Lung (tissue), 16 donors: Measurements from ENCODE around the gene GOLGA3. TPM values are rescaled to one million over a fixed set of nuclear protein-coding genes. Genes with fewer than 3 reads are reported as not detected.
"Not testable (repeated sequence)": the region's sequence is repeated elsewhere in the genome, so short reads cannot be mapped to it uniquely, and the experiment has no call there.

Source experiments
- ATAC-seq: fragments of 200-7000 bp; cut with Tn5 transposase; one replicate; pipeline ENCODE4 v1.9.1; 2020; ENCODE audit warnings: moderate number of reproducible peaks; ENCODE audit not compliant: insufficient read depth, low FRiP score
- DNase-seq, 3 donors: peaks; one replicate each; pipeline ENCODE4 v3.0.0-alpha.2; 2013 to 2017
- H3K27ac ChIP-seq, 2 donors: one replicate each; pipeline ENCODE4 v1.5.1; 2013; ENCODE audit warnings: mild to moderate bottlenecking in 2 of 2, moderate library complexity in 2 of 2, control low read depth in 1 of 2, inconsistent platforms in 1 of 2, low read depth in 1 of 2, low read length in 1 of 2
- H3K27me3 ChIP-seq, 3 donors: one replicate each; pipeline ENCODE4 v1.5.1; 2013; ENCODE audit warnings: low read length in 2 of 3; ENCODE audit not compliant: control insufficient read depth in 3 of 3, insufficient read depth in 3 of 3
- H3K36me3 ChIP-seq, 4 donors: one replicate each; pipeline ENCODE4 v1.5.1; 2013; ENCODE audit warnings: low read length in 4 of 4, mild to moderate bottlenecking in 1 of 4, moderate library complexity in 1 of 4; ENCODE audit not compliant: control insufficient read depth in 4 of 4, insufficient read depth in 4 of 4
- H3K4me1 ChIP-seq, 5 donors: one replicate each; pipeline ENCODE4 v1.5.1; 2013; ENCODE audit warnings: low read length in 5 of 5, mild to moderate bottlenecking in 2 of 5, moderate library complexity in 1 of 5; ENCODE audit not compliant: control insufficient read depth in 5 of 5, insufficient read depth in 5 of 5
- H3K4me3 ChIP-seq: one replicate; pipeline ENCODE4 v1.5.1; 2013; ENCODE audit warnings: mild to moderate bottlenecking, control low read depth, moderate library complexity
- H3K9ac ChIP-seq, 2 donors: one replicate each; pipeline ENCODE4 v1.5.1; 2013; ENCODE audit warnings: low read length in 2 of 2, control low read depth in 1 of 2; ENCODE audit not compliant: insufficient read depth in 1 of 2
- H3K9me3 ChIP-seq, 4 donors: one replicate each; pipeline ENCODE4 v1.5.1; 2013; ENCODE audit warnings: low read length in 3 of 4, mild to moderate bottlenecking in 1 of 4, moderate library complexity in 1 of 4; ENCODE audit not compliant: control insufficient read depth in 4 of 4, insufficient read depth in 3 of 4
- CTCF ChIP-seq: IDR thresholded peaks from 2 replicates; pipeline ENCODE4 v1.5.1; 2012; ENCODE audit warnings: mild to moderate bottlenecking; ENCODE audit errors: control extremely low read depth, extremely low read depth
- WGBS, 2 donors: extraction: QIAGEN DNeasy Blood & Tissue Kit; methylation state at CpG; one replicate each; pipeline ENCODE4 v1.1.7; 2013; 5-methylcytosine and 5-hydroxymethylcytosine counted together
- long read RNA-seq, 5 donors: transcript quantifications; one replicate each; lab custom pipeline, GENCODE V29; 2026
- polyA plus RNA-seq, 2 donors: library from polyadenylated mRNA; stranded (reverse); fragments of 200-250 nt; gene quantifications; one replicate each; pipeline ENCODE4 v1.2.1, GENCODE V29; 2013
- total RNA-seq, 2 donors: library from RNA; depleted of rRNA in 1 of 2; stranded (reverse); fragments of >200 nt in 1 of 2; gene quantifications; one replicate each; pipeline ENCODE4 v1.2.1, GENCODE V29; 2014 to 2021
- donor health status: control.
- donor health status: control.
- donor health status: Bipolar disorder and iron deficiency.
- donor health status: healthy.
- donor health status: DM: yes; HTN: yes; CAD: no.

Gene GOLGA3, protein sequence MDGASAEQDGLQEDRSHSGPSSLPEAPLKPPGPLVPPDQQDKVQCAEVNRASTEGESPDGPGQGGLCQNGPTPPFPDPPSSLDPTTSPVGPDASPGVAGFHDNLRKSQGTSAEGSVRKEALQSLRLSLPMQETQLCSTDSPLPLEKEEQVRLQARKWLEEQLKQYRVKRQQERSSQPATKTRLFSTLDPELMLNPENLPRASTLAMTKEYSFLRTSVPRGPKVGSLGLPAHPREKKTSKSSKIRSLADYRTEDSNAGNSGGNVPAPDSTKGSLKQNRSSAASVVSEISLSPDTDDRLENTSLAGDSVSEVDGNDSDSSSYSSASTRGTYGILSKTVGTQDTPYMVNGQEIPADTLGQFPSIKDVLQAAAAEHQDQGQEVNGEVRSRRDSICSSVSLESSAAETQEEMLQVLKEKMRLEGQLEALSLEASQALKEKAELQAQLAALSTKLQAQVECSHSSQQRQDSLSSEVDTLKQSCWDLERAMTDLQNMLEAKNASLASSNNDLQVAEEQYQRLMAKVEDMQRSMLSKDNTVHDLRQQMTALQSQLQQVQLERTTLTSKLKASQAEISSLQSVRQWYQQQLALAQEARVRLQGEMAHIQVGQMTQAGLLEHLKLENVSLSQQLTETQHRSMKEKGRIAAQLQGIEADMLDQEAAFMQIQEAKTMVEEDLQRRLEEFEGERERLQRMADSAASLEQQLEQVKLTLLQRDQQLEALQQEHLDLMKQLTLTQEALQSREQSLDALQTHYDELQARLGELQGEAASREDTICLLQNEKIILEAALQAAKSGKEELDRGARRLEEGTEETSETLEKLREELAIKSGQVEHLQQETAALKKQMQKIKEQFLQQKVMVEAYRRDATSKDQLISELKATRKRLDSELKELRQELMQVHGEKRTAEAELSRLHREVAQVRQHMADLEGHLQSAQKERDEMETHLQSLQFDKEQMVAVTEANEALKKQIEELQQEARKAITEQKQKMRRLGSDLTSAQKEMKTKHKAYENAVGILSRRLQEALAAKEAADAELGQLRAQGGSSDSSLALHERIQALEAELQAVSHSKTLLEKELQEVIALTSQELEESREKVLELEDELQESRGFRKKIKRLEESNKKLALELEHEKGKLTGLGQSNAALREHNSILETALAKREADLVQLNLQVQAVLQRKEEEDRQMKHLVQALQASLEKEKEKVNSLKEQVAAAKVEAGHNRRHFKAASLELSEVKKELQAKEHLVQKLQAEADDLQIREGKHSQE (N-terminal part only)
- 10 to 100 TPM; 52.7 to 81.1 TPM for total RNA-seq
- polyA plus RNA-seq, result 10 to 100 TPM; 17.5 to 18.8 TPM
- long read RNA-seq, donor 1, partial matches to known transcripts, result 0 of 1 reads
- long read RNA-seq, donor 1, other reads (novel, unspliced or antisense), result 0 of 1 reads
- long read RNA-seq, donor 2, partial matches to known transcripts, result 10 of 10 reads
- long read RNA-seq, donor 2, other reads (novel, unspliced or antisense), result 0 of 10 reads
- long read RNA-seq, donor 3, result 0 reads
- long read RNA-seq, donor 4, result 0 reads
- long read RNA-seq, donor 5, partial matches to known transcripts, result 5 of 5 reads
- long read RNA-seq, donor 5, other reads (novel, unspliced or antisense), result 0 of 5 reads

- no peak for TF ChIP-seq CTCF
- WGBS, 2 donors, result 2% methylated on average over 63 to 78 of the region's 78 CpGs
- Histone ChIP-seq H3K9ac (peak within 1 kb of the TSS; percentile 48 to 81), H3K27ac (peak within 1 kb of the TSS; percentile 99 to 100), H3K4me1 (peaks cover 0 to 9% (median 5%) of the 10 kb centered on the region in 5 donors), H3K4me3 (peak within 1 kb of the TSS; percentile 97), H3K36me3 (peaks cover 3 to 27% (median 12%) of the 10 kb centered on the region in 4 donors), H3K9me3 (no peaks in the 10 kb centered on the region), H3K27me3 (no peaks in the 10 kb centered on the region)
- ATAC-seq (peak; percentile 93), DNase-seq (peak; percentile 94 to 97 (median 95))
Measured at GRCh38 chr12:132828706-132829534, at the start of gene GOLGA3. Gene GOLGA3, minus strand, starts transcription at chr12:132828869. Its CDS starts 6,741 bp downstream, at chr12:132822128.

GRCh38 chr12:132874620-132875019, 46.0 kb upstream of the GOLGA3 start:
- not testable (repeated sequence) for H3K4me1 ChIP-seq, H3K4me3 ChIP-seq, H3K27ac ChIP-seq, H3K9me3 ChIP-seq, DNase-seq, H3K27me3 ChIP-seq, H3K9ac ChIP-seq, ATAC-seq
- 92 to 96% methylated on average over 16 to 21 of the region's 21 CpGs for WGBS, 2 donors
- H3K36me3 ChIP-seq, result peaks cover 11 to 46% (median 16%) of the 10 kb centered on the region in 4 donors

DNA sequence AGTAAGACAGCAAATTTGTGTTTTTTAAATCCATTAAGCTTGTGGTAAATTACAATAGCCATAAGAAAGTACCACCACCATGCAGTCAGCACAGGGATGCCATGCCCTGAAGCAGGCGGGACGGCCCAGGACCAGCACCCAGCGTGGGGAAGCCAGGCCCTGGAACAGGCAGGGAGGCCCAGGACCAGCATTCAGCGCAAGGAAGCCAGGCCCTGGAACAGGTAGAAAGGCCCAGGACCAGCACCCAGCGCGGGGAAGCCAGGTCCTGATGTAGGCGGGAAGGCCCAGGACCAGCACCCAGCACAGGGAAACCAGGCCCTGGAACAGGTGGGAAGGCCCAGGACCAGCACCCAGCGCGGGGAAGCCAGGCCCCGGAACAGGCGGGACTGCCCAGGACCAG, 45.5 kb upstream of the GOLGA3 start:
- H3K27me3 ChIP-seq, result no peaks in the 10 kb centered on the region
- H3K4me1 ChIP-seq, result no peaks in the 10 kb centered on the region
- ATAC-seq, result no peak
- H3K4me3 ChIP-seq, result no peak overlapping the region
- DNase-seq, result no peak
- H3K27ac ChIP-seq, result no peak overlapping the region
- no peak for TF ChIP-seq CTCF
- WGBS, 2 donors, result 98 to 100% methylated on average over 9 to 11 of the region's 11 CpGs
- H3K9me3 ChIP-seq, result peaks cover 0 to 3% (median 0%) of the 10 kb centered on the region in 4 donors
- H3K36me3 ChIP-seq, result peaks cover 14 to 50% (median 17%) of the 10 kb centered on the region in 4 donors
- H3K9ac ChIP-seq, result no peak overlapping the region
